Activated CD4-positive, CD25-positive, alpha-beta regulatory T cell (primary cell): ENCODE measurements around the gene MAP3K9.

ENCODE experiments used
- DNase-seq, 4 experiments: peaks; one replicate each; lab custom pipeline; 2025; lab: John Stamatoyannopoulos, UW

MAP3K9 gene

DNA sequence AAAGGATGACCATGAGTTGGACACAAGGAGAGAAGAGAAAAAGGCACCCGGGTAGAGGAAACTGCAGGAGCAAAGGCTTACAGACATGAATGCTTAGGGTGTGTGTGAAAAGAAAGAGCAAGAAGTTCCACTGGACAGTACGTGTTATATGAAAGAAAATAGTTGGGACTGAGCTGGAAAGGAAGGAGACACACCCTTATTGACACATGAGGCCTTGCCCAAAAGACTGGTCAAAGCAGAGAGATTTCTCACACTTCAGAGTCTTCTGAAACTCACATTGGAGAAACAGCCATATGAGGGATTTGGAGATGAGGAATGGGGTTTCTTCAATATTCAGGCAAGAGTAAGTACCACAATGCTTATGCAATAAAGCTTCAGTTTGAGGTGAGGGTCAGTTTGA is 111.6 kb downstream of the MAP3K9 start:
- DNase-seq = no peak

DNA sequence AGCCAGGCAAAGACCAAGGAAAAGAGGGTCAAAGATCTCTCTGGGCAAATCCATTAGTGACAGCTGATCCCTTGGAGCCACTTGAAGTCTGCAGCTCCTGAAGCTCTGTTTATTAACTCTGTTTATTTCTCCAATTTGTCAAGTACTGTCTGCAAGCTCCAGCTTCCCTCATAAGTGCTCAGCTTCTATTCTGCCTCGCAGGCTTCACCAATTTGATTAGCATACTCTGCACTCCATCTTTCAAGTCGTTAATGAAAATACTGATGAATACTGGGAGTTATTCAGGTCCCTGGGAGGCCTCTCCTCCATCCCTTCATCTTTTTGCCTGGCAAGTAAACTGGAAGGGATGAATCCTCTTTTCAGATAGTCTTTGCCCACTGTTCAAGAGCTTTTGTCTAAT is 113.3 kb downstream of the MAP3K9 start:
- DNase-seq = no peak

DNA sequence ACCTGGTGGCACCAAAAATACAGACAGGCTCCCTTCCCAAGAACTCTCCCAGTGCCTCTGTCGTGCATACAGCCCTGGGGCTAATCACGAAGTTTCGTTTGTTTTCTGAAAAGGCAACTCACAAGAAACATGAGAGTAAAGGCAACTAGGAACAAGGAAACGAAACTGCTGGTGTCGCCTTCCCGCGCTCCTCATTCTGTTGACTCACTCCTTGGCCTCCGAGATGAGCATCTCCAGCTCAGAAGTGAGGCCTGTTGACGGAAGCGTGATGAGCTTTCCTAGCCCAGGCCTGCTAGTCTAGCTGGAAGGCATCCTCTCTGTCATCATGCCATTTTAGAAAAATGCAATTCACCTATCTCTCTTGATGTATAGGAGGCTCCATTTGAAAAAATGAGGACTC is 117.1 kb downstream of the MAP3K9 start:
- DNase-seq = no peak

DNA sequence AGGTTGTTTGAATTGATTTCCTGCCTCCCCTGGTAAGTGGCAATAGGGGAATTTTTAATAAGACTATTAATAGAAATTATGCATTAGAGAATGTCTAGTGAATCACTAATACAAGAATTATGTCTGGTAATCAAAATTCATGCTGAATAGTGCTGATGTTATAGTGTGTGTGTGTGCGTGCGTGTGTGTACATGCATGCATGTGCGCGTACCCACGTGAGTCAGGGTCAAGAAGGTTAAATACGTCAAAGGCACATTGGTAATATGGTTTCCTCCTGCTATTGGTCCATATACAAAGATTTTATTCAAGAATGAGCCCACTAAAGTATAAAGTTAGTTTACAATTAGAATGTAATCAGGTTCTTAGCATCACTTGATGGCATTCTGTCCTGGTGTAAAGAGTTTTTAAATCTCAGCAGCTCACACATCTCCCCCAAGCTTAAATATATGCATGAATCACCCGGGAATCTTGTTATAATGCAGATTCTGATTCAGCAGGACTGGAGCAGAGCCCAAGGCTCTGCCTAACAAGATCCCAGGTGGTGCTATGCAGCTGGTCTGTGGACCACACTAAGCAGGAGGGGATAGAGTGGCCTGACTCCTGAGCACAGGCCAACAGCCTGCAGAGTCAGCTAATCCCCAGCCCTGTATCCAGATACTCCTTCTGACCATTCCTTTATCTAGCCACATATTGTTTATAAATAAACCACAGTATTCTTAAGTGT is 123.7 kb downstream of the MAP3K9 start:
- DNase-seq = no peak

DNA sequence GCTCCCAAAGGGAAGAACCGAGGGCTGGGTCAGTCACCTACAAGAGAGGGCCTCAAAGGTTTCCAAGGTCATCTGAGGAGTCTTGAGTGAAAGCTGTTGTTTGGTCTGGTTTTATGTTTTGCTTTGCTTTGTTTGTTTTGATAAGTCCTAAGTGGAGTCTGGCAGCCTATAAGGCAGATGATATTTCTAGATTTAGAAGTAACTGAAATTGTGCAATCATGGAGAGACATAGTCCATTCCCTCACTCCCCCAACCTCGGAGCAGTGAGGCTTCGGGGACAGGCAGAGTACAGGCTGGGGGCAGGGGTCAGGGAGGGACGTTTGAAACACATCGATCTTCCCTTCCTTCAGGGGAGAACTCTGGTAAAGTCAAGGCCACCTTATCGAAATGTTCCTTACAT is 125.3 kb downstream of the MAP3K9 start:
- no peak for DNase-seq

DNA sequence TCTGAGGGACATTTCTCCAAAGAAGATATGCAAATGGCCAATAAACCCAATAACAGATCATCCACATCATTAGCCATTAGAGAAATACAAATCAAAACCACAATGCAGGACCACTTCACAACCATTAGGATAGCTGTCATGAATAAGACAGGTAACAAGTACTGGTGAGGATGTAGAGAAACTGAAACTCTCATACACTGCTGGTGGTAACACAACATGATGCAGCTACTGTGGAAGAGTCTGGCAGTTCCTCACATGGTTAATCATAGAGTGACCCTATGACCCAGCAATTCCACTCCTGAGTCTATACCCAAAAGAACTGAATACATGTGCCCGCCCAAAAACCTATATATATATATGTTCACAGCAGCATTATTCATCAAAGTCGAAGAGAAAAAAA is 128.6 kb downstream of the MAP3K9 start:
- no peak for DNase-seq

DNA sequence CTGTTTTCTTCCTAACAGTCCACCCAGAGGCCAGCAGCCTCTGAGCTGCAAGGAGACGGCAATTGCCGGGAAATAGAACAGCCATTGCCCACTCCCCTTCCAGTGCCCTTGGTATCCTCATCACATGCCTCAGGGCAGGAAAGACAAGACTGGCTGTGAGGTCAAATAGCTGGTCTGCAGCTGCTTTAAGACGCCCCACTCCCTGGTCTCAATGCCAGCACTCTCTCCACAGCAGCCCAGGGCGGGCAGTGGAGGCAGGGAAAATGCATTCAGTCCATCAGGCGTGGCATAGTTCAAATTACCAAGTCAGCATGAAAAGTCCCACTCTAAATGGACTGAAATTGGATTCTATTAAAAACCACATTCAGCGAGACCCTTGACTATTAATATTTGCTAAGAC is 132.0 kb downstream of the MAP3K9 start:
- no peak for DNase-seq
